GM19238 (cell line): ENCODE results near the gene NEURL1B.
"Not testable (repeated sequence)": the region's sequence is repeated elsewhere in the genome, so short reads cannot be mapped to it uniquely, and the experiment has no call there.

ENCODE experiments used
- DNase-seq: peaks from one replicate; pipeline ENCODE4 v3.0.0; 2011; ENCODE audit warnings: low spot score; ENCODE audit not compliant: insufficient read length

Gene NEURL1B

GRCh38 chr5:172657524-172658233, 16.6 kb downstream of the NEURL1B start:
- not testable (repeated sequence) for DNase-seq

GRCh38 chr5:172658391-172658790, 17.3 kb downstream of the NEURL1B start:
- no peak for DNase-seq

- no peak for DNase-seq
Observed at GRCh38 chr5:172658961-172659501, 18.0 kb downstream of the NEURL1B start.

GRCh38 chr5:172659570-172659908, 18.5 kb downstream of the NEURL1B start:
- DNase-seq = no peak

- DNase-seq = no peak
Observed at GRCh38 chr5:172659909-172660628, 19.0 kb downstream of the NEURL1B start.

- DNase-seq = no peak
Observed at GRCh38 chr5:172660974-172661373, 19.9 kb downstream of the NEURL1B start.

- DNase-seq = no peak
Observed at GRCh38 chr5:172661526-172661925, 20.5 kb downstream of the NEURL1B start.

- DNase-seq = no peak
Observed at GRCh38 chr5:172662596-172662995, 21.5 kb downstream of the NEURL1B start.

GRCh38 chr5:172664018-172664417, 23.0 kb downstream of the NEURL1B start:
- no peak for DNase-seq

- DNase-seq = no peak
Observed at GRCh38 chr5:172664681-172665541, 23.8 kb downstream of the NEURL1B start.

GRCh38 chr5:172666251-172666650, 25.2 kb downstream of the NEURL1B start:
- no peak for DNase-seq

GRCh38 chr5:172667786-172668593, 26.9 kb downstream of the NEURL1B start:
- DNase-seq = no peak

GRCh38 chr5:172668594-172669071, 27.6 kb downstream of the NEURL1B start:
- no peak for DNase-seq

GRCh38 chr5:172669386-172670004, 28.4 kb downstream of the NEURL1B start:
- no peak for DNase-seq

GRCh38 chr5:172670005-172670402, 28.9 kb downstream of the NEURL1B start:
- DNase-seq = no peak

- no peak for DNase-seq
Observed at GRCh38 chr5:172670444-172670843, 29.4 kb downstream of the NEURL1B start.

GRCh38 chr5:172671091-172671490, 30.0 kb downstream of the NEURL1B start:
- DNase-seq = no peak

- no peak for DNase-seq
Observed at GRCh38 chr5:172672681-172673080, 31.6 kb downstream of the NEURL1B start.

GRCh38 chr5:172674155-172674554, 33.1 kb downstream of the NEURL1B start:
- no peak for DNase-seq

- DNase-seq = no peak
Observed at GRCh38 chr5:172676914-172677475, 35.9 kb downstream of the NEURL1B start.
